ENCODE measurements around the gene PDE6G. TPM values are rescaled to one million over a fixed set of nuclear protein-coding genes. Genes with fewer than 3 reads are reported as not detected.

PDE6G gene
- total RNA-seq, 1 experiment from 2014 or later, result 0.34 TPM

- no peak overlapping the region for H3K27ac ChIP-seq
- no peaks in the 10 kb centered on the region for H3K4me1 ChIP-seq
- H3K4me3 ChIP-seq, result no peak overlapping the region
- peaks cover 90% of the 10 kb centered on the region for H3K36me3 ChIP-seq
- H3K9me3 ChIP-seq (replicated peaks), result no peaks in the 10 kb centered on the region
- H3K27me3 ChIP-seq, result no peaks in the 10 kb centered on the region
- no peak for DNase-seq
These were observed 48.9 kb downstream of the PDE6G start for GRCh38 chr17:81607431-81607830.

GRCh38 chr17:81603846-81604610 lies 52.3 kb downstream of the PDE6G start:
- H3K27me3 ChIP-seq, result no peaks in the 10 kb centered on the region
- H3K4me1 ChIP-seq, result no peaks in the 10 kb centered on the region
- H3K36me3 ChIP-seq, result peaks cover 92% of the 10 kb centered on the region
- no peak for DNase-seq
- no peak overlapping the region for H3K4me3 ChIP-seq
- no peak overlapping the region for H3K27ac ChIP-seq
- no peaks in the 10 kb centered on the region for H3K9me3 ChIP-seq (replicated peaks)

GRCh38 chr17:81601525-81602120 lies 54.7 kb downstream of the PDE6G start:
- Histone ChIP-seq H3K36me3 (peaks cover 90% of the 10 kb centered on the region), H3K4me1 (no peaks in the 10 kb centered on the region), H3K27ac (no peak overlapping the region), H3K4me3 (no peak overlapping the region), H3K27me3 (no peaks in the 10 kb centered on the region), H3K9me3 (replicated peaks) (no peaks in the 10 kb centered on the region)
- DNase-seq, result peak; percentile 73 to 93

Other genes starting within 250 kb of the PDE6G start
- 2,768 and 3,121 TPM in 2 replicates for gene ACTG1, start 143.7 kb downstream of the PDE6G start, total RNA-seq (2014; rRNA removed; shearing (Covaris generic))
- 0.43 and 0.61 TPM in 2 replicates for gene FSCN2, start 128.2 kb downstream of the PDE6G start, total RNA-seq (2014; rRNA removed; shearing (Covaris generic))
- gene FAAP100, start 104.2 kb downstream of the PDE6G start, total RNA-seq (2014; rRNA removed; shearing (Covaris generic)), result 52.3 and 60.7 TPM in 2 replicates
- gene NPLOC4, start 19.4 kb downstream of the PDE6G start, total RNA-seq (2014; rRNA removed; shearing (Covaris generic)), result 118 and 131 TPM in 2 replicates
- gene TSPAN10, start 19.3 kb downstream of the PDE6G start, total RNA-seq (2014; rRNA removed; shearing (Covaris generic)), result 0.25 and 0.49 TPM in 2 replicates
- 26.7 and 28.4 TPM in 2 replicates for gene OXLD1, start 10.1 kb upstream of the PDE6G start, total RNA-seq (2014; rRNA removed; shearing (Covaris generic))
- 50.3 and 52.8 TPM in 2 replicates for gene CCDC137, start 10.2 kb upstream of the PDE6G start, total RNA-seq (2014; rRNA removed; shearing (Covaris generic))
- gene ARL16, start 27.3 kb upstream of the PDE6G start, total RNA-seq (2014; rRNA removed; shearing (Covaris generic)), result 83.7 and 89.9 TPM in 2 replicates
- gene HGS, start 27.5 kb upstream of the PDE6G start, total RNA-seq (2014; rRNA removed; shearing (Covaris generic)), result 88.6 and 103 TPM in 2 replicates
- 93.7 and 128 TPM in 2 replicates for gene MRPL12, start 46.8 kb upstream of the PDE6G start, total RNA-seq (2014; rRNA removed; shearing (Covaris generic))
- gene SLC25A10, start 55.7 kb upstream of the PDE6G start, total RNA-seq (2014; rRNA removed; shearing (Covaris generic)), result 33.2 and 34.8 TPM in 2 replicates
- gene GCGR, start 147.6 kb upstream of the PDE6G start, total RNA-seq (2014; rRNA removed; shearing (Covaris generic)), result 0.04 TPM in 1 of 2 replicates, not detected in the other
- gene MCRIP1, start 176.7 kb upstream of the PDE6G start, total RNA-seq (2014; rRNA removed; shearing (Covaris generic)), result 130 and 146 TPM in 2 replicates
- not detected in 2 replicates for gene PPP1R27, start 178.5 kb upstream of the PDE6G start, total RNA-seq (2014; rRNA removed; shearing (Covaris generic))
- gene P4HB, start 204.0 kb upstream of the PDE6G start, total RNA-seq (2014; rRNA removed; shearing (Covaris generic)), result 558 and 620 TPM in 2 replicates
- gene ARHGDIA, start 214.8 kb upstream of the PDE6G start, total RNA-seq (2014; rRNA removed; shearing (Covaris generic)), result 201 and 216 TPM in 2 replicates
- gene ALYREF, start 235.0 kb upstream of the PDE6G start, total RNA-seq (2014; rRNA removed; shearing (Covaris generic)), result 512 and 516 TPM in 2 replicates
- gene ANAPC11, start 235.2 kb upstream of the PDE6G start, total RNA-seq (2014; rRNA removed; shearing (Covaris generic)), result 266 and 312 TPM in 2 replicates
- 3.8 and 4.9 TPM in 2 replicates for gene NPB, start 245.7 kb upstream of the PDE6G start, total RNA-seq (2014; rRNA removed; shearing (Covaris generic))

All from SJCRH30 (cell line).